Stimulated activated CD4-positive, alpha-beta T cell treated with anti-CD3 and anti-CD28 coated beads, Interleukin-1b, Interleukin-23, amount 100 ng/mL, for 4 hours (primary cell): Measurements from ENCODE around the gene PDE8B.

Source experiments
- DNase-seq, 2 donors: peaks; one replicate each; pipeline ENCODE4 v3.0.0-alpha.2; 2020; ENCODE audit warnings: low read depth in 2 of 2

The PDE8B gene, protein sequence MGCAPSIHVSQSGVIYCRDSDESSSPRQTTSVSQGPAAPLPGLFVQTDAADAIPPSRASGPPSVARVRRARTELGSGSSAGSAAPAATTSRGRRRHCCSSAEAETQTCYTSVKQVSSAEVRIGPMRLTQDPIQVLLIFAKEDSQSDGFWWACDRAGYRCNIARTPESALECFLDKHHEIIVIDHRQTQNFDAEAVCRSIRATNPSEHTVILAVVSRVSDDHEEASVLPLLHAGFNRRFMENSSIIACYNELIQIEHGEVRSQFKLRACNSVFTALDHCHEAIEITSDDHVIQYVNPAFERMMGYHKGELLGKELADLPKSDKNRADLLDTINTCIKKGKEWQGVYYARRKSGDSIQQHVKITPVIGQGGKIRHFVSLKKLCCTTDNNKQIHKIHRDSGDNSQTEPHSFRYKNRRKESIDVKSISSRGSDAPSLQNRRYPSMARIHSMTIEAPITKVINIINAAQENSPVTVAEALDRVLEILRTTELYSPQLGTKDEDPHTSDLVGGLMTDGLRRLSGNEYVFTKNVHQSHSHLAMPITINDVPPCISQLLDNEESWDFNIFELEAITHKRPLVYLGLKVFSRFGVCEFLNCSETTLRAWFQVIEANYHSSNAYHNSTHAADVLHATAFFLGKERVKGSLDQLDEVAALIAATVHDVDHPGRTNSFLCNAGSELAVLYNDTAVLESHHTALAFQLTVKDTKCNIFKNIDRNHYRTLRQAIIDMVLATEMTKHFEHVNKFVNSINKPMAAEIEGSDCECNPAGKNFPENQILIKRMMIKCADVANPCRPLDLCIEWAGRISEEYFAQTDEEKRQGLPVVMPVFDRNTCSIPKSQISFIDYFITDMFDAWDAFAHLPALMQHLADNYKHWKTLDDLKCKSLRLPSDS

DNA sequence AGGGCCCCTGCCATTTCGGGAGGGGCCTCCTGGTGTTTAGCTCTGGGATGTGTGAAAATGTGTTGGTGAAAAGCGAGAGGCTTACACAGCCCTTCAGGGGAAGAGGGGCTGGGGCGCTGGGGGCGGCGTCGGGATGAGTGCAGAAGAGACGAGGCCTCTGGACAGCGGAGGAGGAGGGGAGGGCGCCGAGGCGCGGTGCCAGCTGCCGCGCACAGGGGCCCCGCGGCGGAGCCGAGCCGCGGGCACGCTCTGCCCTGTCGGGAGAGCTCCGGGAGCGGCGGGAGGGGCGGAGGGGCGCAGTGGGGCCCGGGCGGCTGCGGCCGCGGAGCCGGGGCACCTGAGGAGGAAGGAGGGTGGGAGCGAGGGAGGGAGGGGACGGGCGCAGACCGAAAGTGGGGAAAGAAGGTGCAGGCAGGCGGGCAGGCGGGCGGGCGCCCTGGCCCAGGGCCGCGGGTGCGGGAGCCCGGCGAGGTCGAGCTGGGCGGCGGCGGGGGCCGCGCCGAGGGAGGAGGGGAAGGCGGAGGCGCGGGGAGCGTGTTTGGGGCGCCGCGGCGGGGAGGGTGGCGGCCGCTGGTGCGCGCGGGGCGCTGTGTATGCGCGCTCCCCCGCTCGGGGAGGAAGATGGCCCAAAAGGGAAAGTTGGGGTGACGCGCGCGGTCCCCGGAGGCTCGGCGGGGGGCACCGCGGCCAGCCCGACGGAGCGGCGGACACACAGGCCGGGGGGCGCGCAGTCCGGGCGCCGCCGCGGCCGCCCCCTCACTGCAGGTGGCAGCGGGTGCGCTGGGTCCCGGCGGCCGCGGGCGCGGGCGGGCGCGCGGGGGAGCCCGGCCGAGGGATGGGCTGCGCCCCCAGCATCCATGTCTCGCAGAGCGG, at the start of gene PDE8B:
Gene PDE8B, plus strand, starts transcription at position 590 of the 873 bp plus-strand sequence. Its CDS starts 246 bp downstream, at position 836.
- no peak for DNase-seq

DNA sequence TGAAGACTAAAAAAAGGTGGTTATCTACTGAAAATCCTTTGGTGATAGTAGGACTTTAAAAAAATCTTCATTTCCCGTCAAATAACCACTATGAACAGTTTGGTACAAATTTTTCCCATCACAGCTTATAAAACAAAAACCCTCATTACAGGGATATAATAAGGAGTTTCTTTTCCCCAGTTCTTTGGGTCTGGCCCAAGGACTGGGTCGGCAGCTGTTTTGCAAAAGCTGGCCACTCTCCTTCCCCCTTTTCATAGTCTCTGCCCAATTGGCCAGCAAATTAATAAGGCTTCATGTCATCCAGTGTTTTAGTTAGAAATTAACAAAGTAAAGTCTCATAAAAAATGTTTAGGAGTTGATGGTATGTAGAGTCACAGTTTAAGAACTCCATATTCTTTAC, 47.0 kb upstream of the PDE8B start:
- no peak for DNase-seq

DNA sequence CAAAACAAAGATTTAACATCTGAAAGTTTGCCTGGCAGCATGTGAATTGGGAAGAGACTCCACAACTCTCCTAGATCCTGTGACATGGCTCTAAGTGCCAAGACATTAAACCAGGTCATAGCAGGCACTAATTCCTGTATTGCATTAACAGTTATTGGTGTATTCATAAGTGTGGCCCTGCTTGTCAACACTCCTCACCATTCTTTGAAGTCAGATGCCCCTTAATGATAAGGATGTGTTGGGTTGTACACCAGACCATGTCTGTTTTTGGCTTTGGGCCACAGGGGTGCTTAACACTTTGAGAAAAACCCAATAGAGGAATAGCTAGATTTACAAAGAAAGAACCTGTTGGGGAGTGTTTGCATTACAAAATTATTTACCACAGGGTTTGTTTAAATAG, 43.4 kb upstream of the PDE8B start:
- DNase-seq = no peak

DNA sequence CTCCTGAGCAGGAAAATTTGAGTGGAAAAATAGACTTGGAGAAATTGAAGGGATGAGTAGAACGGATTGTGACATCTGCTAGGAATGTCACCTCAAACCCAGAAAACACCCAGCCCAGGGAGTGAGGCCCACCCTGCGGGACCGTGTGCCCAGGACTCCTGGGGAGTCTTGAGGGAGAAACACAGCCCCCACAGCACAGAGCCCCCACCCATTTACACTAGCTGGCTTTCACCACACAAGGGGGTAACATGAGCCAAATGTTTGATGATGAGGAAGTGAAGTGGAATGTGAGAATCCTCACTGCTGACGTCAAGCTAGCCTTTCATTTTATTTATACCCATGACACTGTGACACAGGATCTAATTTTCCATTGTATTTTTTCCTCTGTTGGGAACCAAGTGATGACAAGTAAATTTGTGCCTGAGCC, 42.8 kb upstream of the PDE8B start:
- DNase-seq = no peak

DNA sequence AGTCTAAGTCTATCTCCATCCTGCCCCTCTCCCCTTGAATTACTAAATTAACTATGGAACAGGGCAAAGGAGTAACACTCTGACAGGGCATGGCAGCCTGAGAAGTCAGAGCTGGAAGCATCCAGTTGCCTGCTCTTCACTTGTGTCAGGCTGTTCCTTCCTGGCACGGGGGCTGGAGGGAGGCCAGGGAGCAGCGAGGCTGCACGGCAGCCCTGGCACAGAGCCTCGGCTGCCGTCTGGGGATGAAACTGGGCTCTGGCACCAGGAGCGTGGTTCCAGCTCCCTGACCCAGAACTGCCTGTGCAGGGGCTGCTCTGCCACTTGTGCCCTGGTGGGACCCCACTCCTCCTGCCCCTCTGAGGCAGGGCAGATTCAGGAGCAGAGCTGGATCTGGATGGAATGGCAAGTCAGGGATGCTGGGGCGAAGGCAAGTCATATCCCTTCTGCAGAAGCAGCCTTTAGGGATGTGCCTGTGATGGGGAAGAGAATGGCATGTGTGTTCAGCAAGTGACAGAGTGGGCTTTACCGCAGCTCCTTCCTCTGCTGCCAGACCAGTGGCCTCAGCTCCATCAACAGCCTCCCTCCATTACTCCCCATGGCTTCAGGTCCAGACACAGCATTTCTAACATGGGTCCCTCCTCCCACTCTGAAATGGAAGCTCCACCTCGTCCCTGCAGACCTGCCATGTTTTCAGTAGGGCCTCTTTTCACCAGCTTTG, 42.2 kb upstream of the PDE8B start:
- no peak for DNase-seq

DNA sequence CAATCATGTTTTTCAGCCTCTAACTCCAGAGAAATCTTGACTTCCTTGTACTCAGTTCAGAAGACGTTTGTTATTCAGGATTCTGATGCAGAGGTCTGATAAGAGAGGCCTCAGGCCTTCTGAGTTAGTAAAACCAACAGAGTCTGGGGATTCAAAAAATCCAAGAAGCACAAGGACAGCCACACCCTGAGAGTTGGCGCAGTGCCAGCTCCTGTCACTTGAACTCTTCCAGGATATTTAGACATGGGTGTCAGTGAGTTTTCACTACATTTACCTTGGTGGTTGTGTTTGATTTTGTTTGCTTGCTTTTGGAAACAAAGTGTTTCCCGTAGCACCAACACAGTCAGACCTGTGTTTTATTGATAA, 41.6 kb upstream of the PDE8B start:
- no peak for DNase-seq

DNA sequence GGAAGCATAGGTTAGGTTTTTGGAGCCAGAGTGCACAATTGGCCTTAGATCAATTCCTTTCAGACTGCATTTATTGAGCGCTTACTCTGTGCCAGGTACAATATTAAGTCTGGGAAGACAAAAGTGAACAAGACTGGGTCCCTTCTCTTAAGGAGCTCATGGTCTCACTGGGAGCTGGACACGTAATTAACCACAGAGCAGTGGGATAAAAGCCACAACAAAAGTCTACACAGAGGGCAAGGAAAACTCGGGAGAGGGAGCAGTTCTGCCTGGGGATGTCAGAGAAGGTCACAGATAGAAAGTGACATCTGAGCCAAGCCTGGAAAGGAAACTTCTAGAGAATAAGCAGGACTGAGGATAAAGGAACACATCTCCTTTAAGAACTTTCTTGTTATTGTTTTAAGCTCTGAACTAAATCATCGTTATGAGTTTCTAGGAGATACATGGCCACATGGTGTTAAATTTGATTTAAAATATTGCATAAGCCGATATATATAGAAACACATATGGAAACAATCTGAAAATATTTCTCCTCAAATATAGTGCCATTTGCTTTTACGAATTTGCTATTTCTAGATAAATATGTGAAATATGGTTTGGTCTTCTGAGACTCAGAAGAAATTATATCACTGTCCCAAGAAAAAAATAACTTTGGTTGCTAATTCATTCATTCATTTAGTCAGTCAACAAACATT, 40.1 kb upstream of the PDE8B start:
- DNase-seq = no peak

DNA sequence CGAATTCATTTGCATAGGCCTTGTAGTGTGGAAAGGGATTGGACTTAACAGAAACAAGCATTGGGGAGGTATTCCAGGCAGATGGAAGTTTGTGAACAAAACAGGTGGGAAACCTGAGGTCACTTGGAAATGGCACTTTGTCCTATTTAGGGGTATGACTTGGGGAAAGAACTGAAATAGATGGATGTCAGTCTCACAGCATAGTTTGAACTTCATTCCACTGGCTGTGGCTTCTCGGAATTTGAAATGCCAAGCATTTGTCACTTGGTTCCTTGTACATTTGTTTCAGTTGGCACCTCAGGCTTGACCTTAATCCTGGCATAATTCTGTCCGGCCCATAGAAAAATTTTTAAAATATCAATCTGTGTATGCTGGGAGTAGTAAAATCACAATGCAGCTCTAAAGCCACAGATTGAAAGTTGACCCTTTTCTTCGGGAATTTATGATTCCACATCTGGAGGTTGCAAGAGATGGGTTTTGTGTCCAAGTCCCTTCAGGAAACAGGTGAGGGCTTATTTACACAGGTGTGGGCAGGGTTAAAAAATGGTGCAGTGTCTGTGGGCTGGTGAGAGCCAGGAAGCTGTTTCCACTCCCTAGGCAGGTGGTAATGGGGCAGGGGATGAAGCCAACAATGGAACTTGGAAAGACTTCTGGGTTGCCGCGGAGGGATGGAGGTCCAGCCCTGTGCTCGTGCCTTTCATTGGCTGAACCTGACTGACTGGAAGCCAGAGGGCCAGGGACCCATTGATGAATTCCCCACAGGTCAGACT, 39.2 kb upstream of the PDE8B start:
- DNase-seq = no peak

DNA sequence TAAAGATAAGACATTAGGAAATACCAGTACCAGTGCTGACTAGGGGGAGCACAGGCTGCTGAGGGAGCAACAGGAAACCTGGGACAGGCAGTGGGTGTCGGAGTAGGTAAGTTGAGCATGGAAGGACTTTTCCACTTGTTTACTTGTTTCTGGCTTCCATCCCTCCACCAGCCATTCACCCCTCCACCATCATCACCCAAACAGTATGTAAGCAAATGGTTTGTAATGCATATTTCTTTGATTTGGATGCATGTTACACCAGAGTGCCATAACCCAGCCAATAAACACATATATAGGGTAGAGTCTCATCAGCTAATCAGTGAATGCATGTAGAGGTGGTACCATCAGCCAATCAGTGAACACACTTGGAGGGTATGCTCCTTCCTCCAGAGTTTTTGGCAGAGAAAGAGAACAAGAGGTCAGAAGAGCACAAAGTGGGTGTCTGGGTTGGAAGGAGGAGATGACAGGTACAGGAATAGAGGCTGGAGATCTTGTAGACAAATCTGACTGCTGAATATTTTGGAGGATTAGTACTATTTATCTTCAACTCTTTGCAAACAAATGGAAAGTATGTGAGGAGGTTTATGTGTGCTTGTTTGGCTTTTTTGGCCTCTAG, 37.7 kb upstream of the PDE8B start:
- DNase-seq = no peak

DNA sequence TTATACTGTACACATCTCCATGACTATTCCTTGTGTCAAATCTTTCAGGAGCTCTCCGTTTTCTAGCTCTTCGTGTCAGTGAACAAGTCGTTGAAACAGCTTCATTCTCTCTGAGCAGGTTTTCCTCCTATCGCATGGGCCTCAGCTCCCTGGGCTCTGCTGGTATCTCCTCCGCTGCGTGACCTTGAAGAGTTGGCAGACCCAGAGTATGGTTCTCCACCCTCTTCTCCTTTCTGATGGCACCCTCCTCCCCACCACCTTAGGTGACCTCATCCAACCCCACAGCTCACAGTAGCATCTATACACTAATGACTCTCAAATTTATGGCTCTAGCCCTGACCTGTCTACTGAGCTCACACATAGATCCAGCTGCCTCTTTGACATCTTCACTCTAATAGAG, 36.0 kb upstream of the PDE8B start:
- no peak for DNase-seq

DNA sequence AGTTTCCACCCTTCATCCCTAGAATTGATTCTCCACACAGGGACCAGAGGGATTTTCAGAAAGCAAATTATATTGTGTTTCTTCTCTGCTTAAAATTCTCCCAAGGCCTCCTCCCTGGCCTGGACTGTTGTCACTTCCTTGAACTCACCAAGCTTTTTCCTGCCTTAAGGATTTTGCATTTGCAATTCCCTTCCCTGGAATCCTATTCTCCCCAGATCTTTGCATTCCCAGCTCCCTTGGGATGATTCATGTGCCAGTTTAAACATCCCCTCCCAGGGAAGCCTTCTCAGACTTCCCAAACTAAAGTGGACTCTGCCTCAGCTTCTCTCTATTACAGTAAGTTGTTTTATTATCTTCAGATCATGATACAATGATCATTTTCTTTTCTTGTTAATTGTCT, 35.2 kb upstream of the PDE8B start:
- no peak for DNase-seq

DNA sequence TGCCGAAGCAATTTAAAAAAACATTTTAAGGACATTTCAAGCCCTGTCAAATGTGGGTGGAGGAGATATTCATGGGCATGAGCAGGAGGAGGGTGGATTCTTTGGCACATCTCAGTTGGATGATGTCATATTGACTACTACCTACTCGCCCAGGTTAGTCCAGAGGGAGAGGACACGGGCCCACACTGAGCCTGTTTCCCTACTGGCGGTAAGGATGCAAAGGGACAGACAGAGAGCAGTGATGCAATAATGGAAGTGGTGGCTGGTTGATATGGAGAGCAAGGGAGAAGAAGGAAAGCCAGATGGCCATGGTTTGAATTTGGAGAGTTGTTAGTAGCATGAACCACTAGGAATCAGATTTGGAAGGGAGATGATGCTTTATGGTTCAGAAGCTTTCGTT, 34.1 kb upstream of the PDE8B start:
- DNase-seq = no peak

DNA sequence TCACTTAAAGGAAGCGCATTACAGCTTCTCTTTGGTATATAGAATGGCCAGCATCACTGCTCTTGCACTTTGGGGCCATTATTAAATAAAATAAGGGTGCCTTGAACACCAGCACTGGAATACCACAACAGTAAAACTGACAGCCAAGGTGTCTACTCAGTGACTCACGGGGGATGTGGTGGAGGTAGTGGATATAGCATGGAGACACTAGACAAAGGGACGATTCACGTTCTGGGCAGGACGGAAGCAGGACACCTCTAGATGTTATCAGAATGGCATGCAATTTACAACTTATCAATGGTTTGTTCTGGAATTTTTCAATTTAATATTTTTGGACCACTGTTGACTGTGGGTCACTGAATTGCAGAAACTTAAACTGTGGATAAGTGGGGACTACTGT, 32.9 kb upstream of the PDE8B start:
- no peak for DNase-seq

DNA sequence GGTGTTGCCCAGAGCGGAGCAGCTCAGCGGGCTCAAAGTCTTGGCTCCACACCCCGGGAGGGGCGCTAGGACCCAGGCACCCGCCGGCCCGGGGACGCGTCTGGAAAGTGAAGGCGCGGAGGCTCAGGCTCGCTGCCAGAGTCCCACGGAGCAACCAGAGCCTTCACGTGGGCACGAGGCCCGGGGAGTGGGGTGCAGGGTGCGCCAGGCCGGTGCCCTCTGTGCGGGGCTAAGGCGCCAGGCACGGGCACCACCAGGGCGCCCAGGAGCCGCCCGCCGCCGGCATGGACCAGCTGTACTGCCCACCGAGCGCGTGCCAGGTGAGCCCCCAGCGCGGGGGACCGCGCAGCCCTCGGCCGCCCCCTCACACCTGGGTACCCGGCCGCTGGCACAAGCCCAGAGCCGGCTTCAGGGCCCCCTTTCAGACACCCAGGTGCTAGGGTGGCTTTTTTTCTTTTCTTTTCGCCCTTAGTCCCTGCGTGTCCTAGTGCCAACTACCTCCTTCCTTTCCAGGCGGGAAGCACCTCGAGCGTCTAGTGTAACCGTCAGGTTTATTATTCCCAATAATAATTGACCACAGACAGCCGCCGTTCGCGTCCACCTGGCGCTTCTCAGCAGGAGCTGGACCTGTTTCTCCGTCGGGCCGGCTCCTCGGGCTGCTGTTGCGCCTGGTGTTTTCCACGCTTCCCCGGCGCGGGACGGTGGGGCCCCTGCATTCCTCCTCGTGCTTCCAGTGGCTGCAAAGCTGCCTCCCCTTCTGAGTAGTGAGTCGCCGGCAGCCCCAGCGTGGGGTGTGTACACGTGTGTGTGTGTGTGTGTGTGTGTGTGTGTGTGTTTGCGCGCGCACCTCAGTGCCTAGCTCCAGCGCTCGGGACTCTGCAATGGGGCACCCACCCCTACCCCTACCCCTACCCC, 30.1 kb upstream of the PDE8B start:
- DNase-seq = no peak

DNA sequence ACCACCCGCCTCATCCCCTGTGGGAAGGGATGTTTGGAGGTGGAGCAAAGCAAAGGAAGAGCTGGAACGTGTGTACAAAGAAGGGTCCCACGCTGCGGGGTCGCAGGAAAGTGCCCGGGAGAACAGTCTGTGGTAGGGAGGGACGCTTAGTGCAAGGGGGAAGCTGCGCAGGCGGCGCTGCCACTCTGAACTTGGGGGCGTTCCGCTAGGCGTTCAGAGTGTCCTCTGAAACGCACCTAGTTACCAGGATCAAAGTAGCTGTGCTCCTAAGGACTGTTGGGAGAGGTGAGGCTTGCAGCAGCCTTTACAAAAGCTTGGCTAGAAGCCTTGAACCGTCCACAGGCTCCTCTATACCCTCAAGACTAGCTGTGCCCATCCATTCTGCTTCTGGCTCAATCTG, 29.3 kb upstream of the PDE8B start:
- DNase-seq = no peak

DNA sequence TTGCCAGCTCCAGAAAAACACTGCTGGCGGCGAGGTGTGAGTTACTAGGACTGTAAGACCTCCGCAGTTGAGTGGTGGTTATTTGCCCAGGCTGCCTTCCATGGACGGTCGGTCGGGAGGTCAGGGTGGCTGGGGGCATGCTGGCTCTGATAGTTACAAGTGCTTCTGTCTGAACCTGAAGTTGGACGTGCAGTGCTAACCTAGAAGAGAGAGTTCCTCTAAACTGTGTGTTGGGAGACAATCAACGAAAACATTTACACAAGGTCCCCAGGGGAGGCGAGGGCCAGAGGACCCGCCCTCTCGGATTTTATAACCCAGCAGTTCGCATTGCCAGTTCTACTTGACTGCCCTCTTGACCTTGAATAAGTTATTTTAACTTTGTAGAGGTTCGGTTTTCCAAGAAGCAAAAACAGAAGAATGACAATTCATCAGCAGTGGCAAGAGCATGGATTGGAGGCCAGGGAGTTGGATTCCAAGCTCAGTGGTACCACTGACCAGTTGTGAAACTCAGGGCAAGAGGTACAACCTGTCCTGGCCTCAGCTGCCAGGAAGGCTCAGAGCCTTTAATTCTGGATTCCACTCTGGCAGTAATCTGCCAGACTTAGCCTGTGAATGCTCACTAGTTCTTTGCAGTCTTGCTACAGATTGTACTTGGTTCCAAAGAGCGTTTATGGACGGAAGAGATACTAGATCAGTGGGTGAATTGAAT, 28.7 kb upstream of the PDE8B start:
- DNase-seq = no peak

DNA sequence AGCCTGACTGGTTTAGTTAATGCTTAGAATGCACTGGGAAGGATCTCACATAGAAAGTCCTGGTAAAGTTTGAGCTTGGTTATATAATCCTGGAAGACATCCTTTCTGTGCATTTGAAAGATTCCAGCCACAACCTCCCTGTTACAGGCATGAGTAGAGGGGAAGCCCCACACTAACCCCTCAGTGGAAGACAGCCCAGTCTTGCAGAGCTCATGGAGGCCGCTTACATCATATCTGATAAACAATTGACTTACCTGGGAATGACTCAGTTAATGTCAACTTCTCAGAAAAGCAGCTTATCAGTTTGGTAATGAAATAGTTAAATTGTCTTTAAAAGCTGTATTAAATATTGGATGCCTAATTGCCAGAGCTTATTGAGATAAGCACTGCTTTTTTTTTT, 28.1 kb upstream of the PDE8B start:
- no peak for DNase-seq
